Measurements from ENCODE around the gene SERPINA4. TPM values are rescaled to one million over a fixed set of nuclear protein-coding genes. Genes with fewer than 3 reads are reported as not detected.

The SERPINA4 gene
- total and polyA plus RNA-seq, 2 of the 13 experiments (the other 11 are each of a cell fraction or from before 2014, with no cell fraction given): 39.1 to 57.8 TPM

DNA sequence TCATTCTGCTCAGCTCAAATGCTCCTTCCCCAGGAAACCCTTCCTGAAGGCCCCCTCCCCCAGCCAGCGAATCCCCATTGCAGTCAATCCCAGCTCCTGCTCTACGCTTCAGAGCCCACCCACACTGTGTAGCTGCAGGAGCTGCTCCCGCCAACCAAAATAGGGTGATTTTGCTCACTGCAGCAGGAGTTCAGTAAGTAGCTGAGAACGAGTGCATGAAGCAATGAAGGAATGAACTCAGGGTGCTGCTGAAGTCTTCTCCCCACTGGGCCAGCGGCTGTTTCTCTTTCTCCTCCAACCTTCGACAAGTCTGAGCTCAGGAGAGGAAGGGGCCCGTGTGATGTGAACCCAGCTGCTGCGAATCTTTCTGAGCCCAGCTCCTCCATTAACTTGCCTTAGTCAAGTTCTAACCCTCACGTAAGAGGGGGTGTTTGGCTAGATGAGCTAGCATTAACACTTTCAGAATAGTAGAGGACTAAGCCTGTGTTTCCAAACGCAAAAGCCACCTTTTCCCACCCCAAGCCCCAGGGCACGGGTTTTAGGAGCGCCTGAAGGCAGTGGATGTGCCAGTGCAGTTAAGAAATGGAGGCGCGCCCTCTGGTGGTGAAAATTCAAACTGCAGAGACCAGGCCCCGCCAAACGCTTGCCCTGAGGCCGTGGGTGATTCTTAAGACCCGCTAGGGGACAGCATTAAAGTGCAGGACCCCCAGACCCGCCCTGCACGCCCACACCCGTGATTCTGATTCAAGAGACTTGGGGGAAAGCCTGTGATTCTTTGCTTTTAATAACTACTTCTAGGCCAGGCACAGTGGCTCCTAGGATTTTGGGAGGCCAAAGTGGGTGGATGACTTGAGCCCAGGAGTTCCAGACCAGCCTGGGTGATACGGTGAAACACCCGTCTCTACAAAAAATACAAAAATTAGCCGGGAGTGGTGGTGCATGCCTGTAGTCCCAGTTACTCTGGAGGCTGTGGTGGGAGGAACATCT lies 11.9 kb upstream of the SERPINA4 start (continued):
- TF ChIP-seq, protein P1, sequence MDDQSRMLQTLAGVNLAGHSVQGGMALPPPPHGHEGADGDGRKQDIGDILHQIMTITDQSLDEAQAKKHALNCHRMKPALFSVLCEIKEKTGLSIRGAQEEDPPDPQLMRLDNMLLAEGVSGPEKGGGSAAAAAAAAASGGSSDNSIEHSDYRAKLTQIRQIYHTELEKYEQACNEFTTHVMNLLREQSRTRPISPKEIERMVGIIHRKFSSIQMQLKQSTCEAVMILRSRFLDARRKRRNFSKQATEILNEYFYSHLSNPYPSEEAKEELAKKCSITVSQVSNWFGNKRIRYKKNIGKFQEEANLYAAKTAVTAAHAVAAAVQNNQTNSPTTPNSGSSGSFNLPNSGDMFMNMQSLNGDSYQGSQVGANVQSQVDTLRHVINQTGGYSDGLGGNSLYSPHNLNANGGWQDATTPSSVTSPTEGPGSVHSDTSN (CRISPR knock-in tag; IDR thresholded peaks at IDR 0.05; ENCODE audit: borderline replicate concordance): no peak
- no peak for TF ChIP-seq XRCC5 (optimal IDR thresholded peaks at IDR 0.05; ENCODE audit: low read length)
- TF ChIP-seq, protein P2, sequence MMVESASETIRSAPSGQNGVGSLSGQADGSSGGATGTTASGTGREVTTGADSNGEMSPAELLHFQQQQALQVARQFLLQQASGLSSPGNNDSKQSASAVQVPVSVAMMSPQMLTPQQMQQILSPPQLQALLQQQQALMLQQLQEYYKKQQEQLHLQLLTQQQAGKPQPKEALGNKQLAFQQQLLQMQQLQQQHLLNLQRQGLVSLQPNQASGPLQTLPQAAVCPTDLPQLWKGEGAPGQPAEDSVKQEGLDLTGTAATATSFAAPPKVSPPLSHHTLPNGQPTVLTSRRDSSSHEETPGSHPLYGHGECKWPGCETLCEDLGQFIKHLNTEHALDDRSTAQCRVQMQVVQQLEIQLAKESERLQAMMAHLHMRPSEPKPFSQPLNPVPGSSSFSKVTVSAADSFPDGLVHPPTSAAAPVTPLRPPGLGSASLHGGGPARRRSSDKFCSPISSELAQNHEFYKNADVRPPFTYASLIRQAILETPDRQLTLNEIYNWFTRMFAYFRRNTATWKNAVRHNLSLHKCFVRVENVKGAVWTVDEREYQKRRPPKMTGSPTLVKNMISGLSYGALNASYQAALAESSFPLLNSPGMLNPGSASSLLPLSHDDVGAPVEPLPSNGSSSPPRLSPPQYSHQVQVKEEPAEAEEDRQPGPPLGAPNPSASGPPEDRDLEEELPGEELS (CRISPR knock-in tag; IDR thresholded peaks at IDR 0.05): 0 out of 2 replicates have a peak, but pooled peaks have one; percentile 13
- no peak for TF ChIP-seq XBP1 (CRISPR knock-in tag; IDR thresholded peaks at IDR 0.05)
- no peak for TF ChIP-seq MATR3 (CRISPR knock-in tag; IDR thresholded peaks at IDR 0.05)
- TF ChIP-seq SP140L (CRISPR knock-in tag; IDR thresholded peaks at IDR 0.05; ENCODE audit: borderline replicate concordance): no peak
- TF ChIP-seq, protein P3, sequence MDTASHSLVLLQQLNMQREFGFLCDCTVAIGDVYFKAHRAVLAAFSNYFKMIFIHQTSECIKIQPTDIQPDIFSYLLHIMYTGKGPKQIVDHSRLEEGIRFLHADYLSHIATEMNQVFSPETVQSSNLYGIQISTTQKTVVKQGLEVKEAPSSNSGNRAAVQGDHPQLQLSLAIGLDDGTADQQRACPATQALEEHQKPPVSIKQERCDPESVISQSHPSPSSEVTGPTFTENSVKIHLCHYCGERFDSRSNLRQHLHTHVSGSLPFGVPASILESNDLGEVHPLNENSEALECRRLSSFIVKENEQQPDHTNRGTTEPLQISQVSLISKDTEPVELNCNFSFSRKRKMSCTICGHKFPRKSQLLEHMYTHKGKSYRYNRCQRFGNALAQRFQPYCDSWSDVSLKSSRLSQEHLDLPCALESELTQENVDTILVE (CRISPR knock-in tag; IDR thresholded peaks at IDR 0.05): 0 out of 2 replicates have a peak, but pooled peaks have one; percentile 47
- TF ChIP-seq ZNF570 (CRISPR knock-in tag; IDR thresholded peaks at IDR 0.05; ENCODE audit: borderline replicate concordance): no peak
- TF ChIP-seq, protein P4, sequence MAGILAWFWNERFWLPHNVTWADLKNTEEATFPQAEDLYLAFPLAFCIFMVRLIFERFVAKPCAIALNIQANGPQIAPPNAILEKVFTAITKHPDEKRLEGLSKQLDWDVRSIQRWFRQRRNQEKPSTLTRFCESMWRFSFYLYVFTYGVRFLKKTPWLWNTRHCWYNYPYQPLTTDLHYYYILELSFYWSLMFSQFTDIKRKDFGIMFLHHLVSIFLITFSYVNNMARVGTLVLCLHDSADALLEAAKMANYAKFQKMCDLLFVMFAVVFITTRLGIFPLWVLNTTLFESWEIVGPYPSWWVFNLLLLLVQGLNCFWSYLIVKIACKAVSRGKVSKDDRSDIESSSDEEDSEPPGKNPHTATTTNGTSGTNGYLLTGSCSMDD (CRISPR knock-in tag; IDR thresholded peaks at IDR 0.05): no peak
- 0 out of 2 replicates have a peak, but pooled peaks have one; percentile 31 for TF ChIP-seq ZNF329 (CRISPR knock-in tag; IDR thresholded peaks at IDR 0.05; ENCODE audit: low read depth)
- TF ChIP-seq, protein P5, sequence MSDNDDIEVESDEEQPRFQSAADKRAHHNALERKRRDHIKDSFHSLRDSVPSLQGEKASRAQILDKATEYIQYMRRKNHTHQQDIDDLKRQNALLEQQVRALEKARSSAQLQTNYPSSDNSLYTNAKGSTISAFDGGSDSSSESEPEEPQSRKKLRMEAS (IDR thresholded peaks at IDR 0.05): no peak
- TF ChIP-seq ZFP1 (CRISPR knock-in tag; IDR thresholded peaks at IDR 0.05): no peak
- TF ChIP-seq, protein P6, sequence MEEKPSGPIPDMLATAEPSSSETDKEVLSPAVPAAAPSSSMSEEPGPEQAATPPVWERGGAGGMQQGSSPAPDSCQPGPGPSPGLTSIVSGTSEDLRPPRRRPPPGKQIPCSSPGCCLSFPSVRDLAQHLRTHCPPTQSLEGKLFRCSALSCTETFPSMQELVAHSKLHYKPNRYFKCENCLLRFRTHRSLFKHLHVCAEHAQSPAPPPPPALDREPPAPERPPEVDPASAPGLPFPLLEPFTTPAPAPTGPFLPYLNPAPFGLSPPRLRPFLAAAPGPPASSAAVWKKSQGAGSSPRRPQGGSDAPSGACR (CRISPR knock-in tag; IDR thresholded peaks at IDR 0.05): no peak
- TF ChIP-seq, protein P7, sequence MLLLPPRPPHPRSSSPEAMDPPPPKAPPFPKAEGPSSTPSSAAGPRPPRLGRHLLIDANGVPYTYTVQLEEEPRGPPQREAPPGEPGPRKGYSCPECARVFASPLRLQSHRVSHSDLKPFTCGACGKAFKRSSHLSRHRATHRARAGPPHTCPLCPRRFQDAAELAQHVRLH (CRISPR knock-in tag; IDR thresholded peaks at IDR 0.05; ENCODE audit: borderline replicate concordance, low read depth): no peak
- no peak for TF ChIP-seq ZZZ3 (CRISPR knock-in tag; IDR thresholded peaks at IDR 0.05; ENCODE audit: borderline replicate concordance)
- peak; percentile 54; the same call in 1 of the 2 replicates for TF ChIP-seq ZNF788 (CRISPR knock-in tag; IDR thresholded peaks at IDR 0.05; ENCODE audit: borderline replicate concordance)
- TF ChIP-seq SNAPC2 (CRISPR knock-in tag; IDR thresholded peaks at IDR 0.05): no peak
- TF ChIP-seq GATAD1 (CRISPR knock-in tag; IDR thresholded peaks at IDR 0.05): no peak

Data from HepG2 (cell line).